HG03571 (cell line): ENCODE data around the gene NR1H2.

Source experiments
- ATAC-seq: cut with Tn5 transposase; IDR thresholded peaks from one replicate; pipeline ENCODE4 v1.9.1; 2021; ENCODE audit not compliant: unreplicated experiment

Gene NR1H2

GRCh38 chr19:50399368-50399745 is 23.1 kb downstream of the NR1H2 start:
- no peak for ATAC-seq

- ATAC-seq, result no peak
These were observed 25.6 kb downstream of the NR1H2 start for GRCh38 chr19:50401605-50402450.

- ATAC-seq, result no peak
These were observed 26.5 kb downstream of the NR1H2 start for GRCh38 chr19:50402544-50403301.

GRCh38 chr19:50406156-50406820 is 30.0 kb downstream of the NR1H2 start:
- ATAC-seq, result no peak

GRCh38 chr19:50406829-50407228 is 30.6 kb downstream of the NR1H2 start:
- ATAC-seq, result no peak

- no peak for ATAC-seq
These were observed 33.1 kb downstream of the NR1H2 start for GRCh38 chr19:50409347-50409746.

- no peak for ATAC-seq
These were observed 33.9 kb downstream of the NR1H2 start for GRCh38 chr19:50410109-50410508.

- no peak for ATAC-seq
These were observed 36.2 kb downstream of the NR1H2 start for GRCh38 chr19:50412419-50412818.

GRCh38 chr19:50413096-50413495 is 36.8 kb downstream of the NR1H2 start:
- no peak for ATAC-seq

GRCh38 chr19:50413531-50413930 is 37.3 kb downstream of the NR1H2 start:
- no peak for ATAC-seq

- peak; percentile 3 for ATAC-seq
These were observed 38.8 kb downstream of the NR1H2 start for GRCh38 chr19:50414864-50415660.

GRCh38 chr19:50415661-50416033 is 39.4 kb downstream of the NR1H2 start:
- ATAC-seq, result peak; percentile 39

GRCh38 chr19:50416034-50416977 is 40.0 kb downstream of the NR1H2 start:
- no peak for ATAC-seq

- no peak for ATAC-seq
These were observed 41.1 kb downstream of the NR1H2 start for GRCh38 chr19:50417111-50418081.

- ATAC-seq, result no peak
These were observed 42.1 kb downstream of the NR1H2 start, which contains the start of gene SPIB for GRCh38 chr19:50418176-50419021. Gene SPIB, plus strand, starts transcription at chr19:50418938. Its CDS starts 25 bp downstream, at chr19:50418963.

GRCh38 chr19:50419022-50419579 is 42.8 kb downstream of the NR1H2 start:
- ATAC-seq, result no peak

- ATAC-seq, result no peak
These were observed 43.4 kb downstream of the NR1H2 start for GRCh38 chr19:50419580-50420035.
